Neural cell (in vitro differentiated cells): ENCODE data around the gene WNT16. TPM values are rescaled to one million over a fixed set of nuclear protein-coding genes. Genes with fewer than 3 reads are reported as not detected.

Source experiments
- H2AFZ ChIP-seq: fragments of 200-600, 300-800 bp; sonication (generic), shearing (Covaris generic); 2 replicates; pipeline ENCODE4 v1.6.0; 2014; ENCODE audit warnings: low read depth, mild to moderate bottlenecking, antibody characterized with exemption, low read length, moderate library complexity
- H3F3A ChIP-seq: fragments of 200-600 bp; shearing (Covaris generic); 2 replicates; pipeline ENCODE4 v1.6.1; 2016; ENCODE audit warnings: mild to moderate bottlenecking, moderate library complexity, mixed read lengths, antibody characterized with exemption, low read length; ENCODE audit not compliant: insufficient read depth, poor library complexity, severe bottlenecking
- H3K27ac ChIP-seq: fragments of 200-600, 300-800 bp; sonication (generic), shearing (Covaris generic); 2 replicates; pipeline ENCODE4 v1.5.1; 2014; ENCODE audit warnings: mild to moderate bottlenecking, low read length, moderate library complexity
- H3K27me3 ChIP-seq: fragments of 300-800, 200-600 bp; sonication (generic), shearing (Covaris generic); 2 replicates; pipeline ENCODE4 v1.6.0; 2014; ENCODE audit warnings: mild to moderate bottlenecking, low read depth, low read length, moderate library complexity; ENCODE audit not compliant: insufficient read depth
- H3K36me3 ChIP-seq: fragments of 300-800, 200-600 bp; sonication (generic), shearing (Covaris generic); 2 replicates; pipeline ENCODE4 v1.5.1; 2014; ENCODE audit warnings: mild to moderate bottlenecking, antibody characterized with exemption, low read length, moderate library complexity; ENCODE audit not compliant: insufficient read depth
- H3K4me2 ChIP-seq: fragments of 300-800, 200-600 bp; sonication (generic), shearing (Covaris generic); 2 replicates; pipeline ENCODE4 v1.6.0; 2014; ENCODE audit warnings: mild to moderate bottlenecking, low read length
- H3K4me3 ChIP-seq: fragments of 300-800, 200-600 bp; sonication (generic), shearing (Covaris generic); 2 replicates; pipeline ENCODE4 v1.5.1; 2014; ENCODE audit warnings: mild to moderate bottlenecking, low read length, moderate library complexity
- H3K79me2 ChIP-seq: fragments of 200-600 bp; shearing (Covaris generic); replicated peaks from 2 replicates; pipeline ENCODE4 v1.6.0; 2014; ENCODE audit warnings: mild to moderate bottlenecking, low read length, moderate library complexity; ENCODE audit not compliant: insufficient read depth
- H3K9ac ChIP-seq: fragments of 300-800, 200-600 bp; sonication (generic), shearing (Covaris generic); 2 replicates; pipeline ENCODE4 v1.6.1; 2016; ENCODE audit warnings: mild to moderate bottlenecking, low read length, mixed read lengths
- H3K9me2 ChIP-seq: fragments of 200-600 bp; shearing (Covaris generic); 2 replicates; pipeline ENCODE4 v1.6.1; 2016; ENCODE audit warnings: mild to moderate bottlenecking, low read length, mixed read lengths; ENCODE audit not compliant: insufficient read depth
- H3K9me3 ChIP-seq: fragments of 200-600, 300-800 bp; sonication (generic), shearing (Covaris generic); 2 replicates; pipeline ENCODE4 v1.6.1; 2016; ENCODE audit warnings: mild to moderate bottlenecking, mixed run types, low read length, moderate library complexity, mixed read lengths
- H4K20me1 ChIP-seq: fragments of 200-600 bp; shearing (Covaris generic); 2 replicates; pipeline ENCODE4 v1.6.1; 2016; ENCODE audit warnings: mild to moderate bottlenecking, mixed run types; ENCODE audit not compliant: insufficient read depth
- CTCF ChIP-seq: fragments of 450-650 bp; IDR thresholded peaks from 2 replicates; pipeline ENCODE4 v1.5.1; 2014; ENCODE audit warnings: antibody characterized with exemption, mild to moderate bottlenecking, moderate library complexity; ENCODE audit not compliant: poor library complexity, severe bottlenecking
- EP300 ChIP-seq: fragments of 450-650 bp; conservative IDR thresholded peaks from 2 replicates; pipeline ENCODE4 v1.6.1; 2014; ENCODE audit warnings: antibody characterized with exemption, mild to moderate bottlenecking, moderate library complexity; ENCODE audit not compliant: poor library complexity, severe bottlenecking
- EZH2 ChIP-seq: fragments of 200-600, 300-800 bp; shearing (Covaris generic), sonication (generic); IDR thresholded peaks from 2 replicates; pipeline ENCODE4 v1.6.1; 2014; ENCODE audit warnings: antibody characterized with exemption, low read length, borderline replicate concordance, mild to moderate bottlenecking; ENCODE audit not compliant: insufficient read depth, poor library complexity, severe bottlenecking
- MXI1 ChIP-seq: fragments of 450-650 bp; conservative IDR thresholded peaks from 2 replicates; pipeline ENCODE4 v1.6.1; 2014; ENCODE audit warnings: antibody characterized with exemption, mild to moderate bottlenecking; ENCODE audit not compliant: poor library complexity, severe bottlenecking
- POLR2AphosphoS5 ChIP-seq: IDR thresholded peaks from 2 replicates; pipeline ENCODE4 v1.6.1; 2012
- RAD21 ChIP-seq: fragments of 450-650 bp; conservative IDR thresholded peaks from 2 replicates; pipeline ENCODE4 v1.6.1; 2014; ENCODE audit warnings: antibody characterized with exemption, mild to moderate bottlenecking, moderate library complexity
- REST ChIP-seq: IDR thresholded peaks from 2 replicates; pipeline ENCODE4 v1.6.1; 2012; ENCODE audit warnings: borderline replicate concordance
- SMC3 ChIP-seq: fragments of 450-650 bp; conservative IDR thresholded peaks from 2 replicates; pipeline ENCODE4 v1.6.1; 2014; ENCODE audit warnings: antibody characterized with exemption, mild to moderate bottlenecking, moderate library complexity; ENCODE audit not compliant: poor library complexity
- TAF1 ChIP-seq: IDR thresholded peaks from 2 replicates; pipeline ENCODE4 v1.6.1; 2012; ENCODE audit warnings: low read depth
- polyA plus RNA-seq: library from polyadenylated mRNA; depleted of rRNA; stranded (reverse); fragments of >200 nt; gene quantifications from 2 replicates; pipeline ENCODE4 v1.2.3, GENCODE V29; 2014

The WNT16 gene
- polyA plus RNA-seq, 1 donor from 2014 or later, result not detected

GRCh38 chr7:121385056-121385799, 56.4 kb downstream of the WNT16 start:
- no peaks in the 10 kb centered on the region for H3K36me3 ChIP-seq
- no peaks in the 10 kb centered on the region for H3F3A ChIP-seq
- no peaks in the 10 kb centered on the region for H3K9me3 ChIP-seq
- no peak overlapping the region for H3K4me2 ChIP-seq
- H3K27me3 ChIP-seq, result no peaks in the 10 kb centered on the region
- no peak overlapping the region for H3K27ac ChIP-seq
- H3K4me3 ChIP-seq, result no peak overlapping the region
- H3K9me2 ChIP-seq, result no peaks in the 10 kb centered on the region
- no peak overlapping the region for H2AFZ ChIP-seq
- TF ChIP-seq EP300, result no peak
- TF ChIP-seq REST, result no peak
- no peak for TF ChIP-seq EZH2
- TF ChIP-seq RAD21, result no peak
- no peak for TF ChIP-seq POLR2AphosphoS5
- no peak for TF ChIP-seq MXI1
- no peak for TF ChIP-seq SMC3
- TF ChIP-seq TAF1, result no peak
- no peak for TF ChIP-seq CTCF
- no peaks in the 10 kb centered on the region for H4K20me1 ChIP-seq
- H3K79me2 ChIP-seq, result peaks cover 47% of the 10 kb centered on the region
- no peak overlapping the region for H3K9ac ChIP-seq

GRCh38 chr7:121385800-121386179, 57.0 kb downstream of the WNT16 start:
- Histone ChIP-seq H3K9me2 (no peaks in the 10 kb centered on the region), H3K27ac (no peak overlapping the region), H3K9ac (no peak overlapping the region), H3K79me2 (peaks cover 48% of the 10 kb centered on the region), H3F3A (no peaks in the 10 kb centered on the region), H3K27me3 (no peaks in the 10 kb centered on the region), H3K4me3 (no peak overlapping the region), H3K4me2 (no peak overlapping the region), H2AFZ (no peak overlapping the region), H4K20me1 (no peaks in the 10 kb centered on the region), H3K9me3 (no peaks in the 10 kb centered on the region), H3K36me3 (no peaks in the 10 kb centered on the region)
- TF ChIP-seq EZH2, result no peak
- peak; percentile 62 for TF ChIP-seq POLR2AphosphoS5
- TF ChIP-seq CTCF, result no peak
- no peak for TF ChIP-seq MXI1
- TF ChIP-seq EP300, result peak; percentile 79
- no peak for TF ChIP-seq RAD21
- no peak for TF ChIP-seq REST
- TF ChIP-seq SMC3, result no peak
- no peak for TF ChIP-seq TAF1
